ENCODE measurements around the gene TEFM. TPM values are rescaled to one million over a fixed set of nuclear protein-coding genes. Genes with fewer than 3 reads are reported as not detected.
"Not testable (repeated sequence)": the region's sequence is repeated elsewhere in the genome, so short reads cannot be mapped to it uniquely, and the experiment has no call there.

TEFM gene
- total RNA-seq (2014; rRNA removed; shearing (Covaris generic)), result 9.1 and 19.2 TPM in 2 replicates

- DNase-seq (ENCODE audit: low spot score), result peak; percentile 86
Measured at GRCh38 chr17:30906101-30906911, at the start of gene TEFM. Gene TEFM (minus strand): TSS chr17:30906238. CDS start chr17:30906198, 40 bp downstream.

- DNase-seq (ENCODE audit: low spot score), result no peak
Measured at GRCh38 chr17:30954046-30954830, 48.2 kb upstream of the TEFM start.

- no peak for DNase-seq (ENCODE audit: low spot score)
Measured at GRCh38 chr17:30952638-30953393, 46.8 kb upstream of the TEFM start.

- peak; percentile 36 for DNase-seq (ENCODE audit: low spot score)
Measured at GRCh38 chr17:30950669-30951399, 44.8 kb upstream of the TEFM start.

GRCh38 chr17:30950189-30950588 is 44.2 kb upstream of the TEFM start:
- no peak for DNase-seq (ENCODE audit: low spot score)

- no peak for DNase-seq (ENCODE audit: low spot score)
Measured at GRCh38 chr17:30947796-30948195, 41.8 kb upstream of the TEFM start.

GRCh38 chr17:30942308-30943079 is 36.5 kb upstream of the TEFM start:
- no peak for DNase-seq (ENCODE audit: low spot score)

- DNase-seq (ENCODE audit: low spot score), result no peak
Measured at GRCh38 chr17:30939051-30939689, 33.1 kb upstream of the TEFM start.

GRCh38 chr17:30933966-30934365 is 27.9 kb upstream of the TEFM start:
- DNase-seq (ENCODE audit: low spot score), result no peak

- DNase-seq (ENCODE audit: low spot score), result not testable (repeated sequence)
Measured at GRCh38 chr17:30931582-30931981, 25.5 kb upstream of the TEFM start.

GRCh38 chr17:30930495-30930894 is 24.5 kb upstream of the TEFM start:
- no peak for DNase-seq (ENCODE audit: low spot score)

- DNase-seq (ENCODE audit: low spot score), result not testable (repeated sequence)
Measured at GRCh38 chr17:30929861-30930260, 23.8 kb upstream of the TEFM start.

GRCh38 chr17:30929081-30929633 is 23.1 kb upstream of the TEFM start:
- no peak for DNase-seq (ENCODE audit: low spot score)

- DNase-seq (ENCODE audit: low spot score), result no peak
Measured at GRCh38 chr17:30928584-30928983, 22.5 kb upstream of the TEFM start.

GRCh38 chr17:30927756-30928155 is 21.7 kb upstream of the TEFM start:
- DNase-seq (ENCODE audit: low spot score), result no peak

- no peak for DNase-seq (ENCODE audit: low spot score)
Measured at GRCh38 chr17:30926516-30926915, 20.5 kb upstream of the TEFM start.

GRCh38 chr17:30924341-30924740 is 18.3 kb upstream of the TEFM start:
- no peak for DNase-seq (ENCODE audit: low spot score)

GRCh38 chr17:30922235-30923030 is 16.4 kb upstream of the TEFM start:
- no peak for DNase-seq (ENCODE audit: low spot score)
